HepG2 (cell line): ENCODE measurements around the gene LCA5. TPM values are rescaled to one million over a fixed set of nuclear protein-coding genes. Genes with fewer than 3 reads are reported as not detected.

Experiments
- NR2C2 ChIP-seq: sonication (generic); formaldehyde crosslinking; IDR thresholded peaks from 2 replicates; pipeline ENCODE4 v1.4.0; 2020; ENCODE audit warnings: missing genetic modification reagents, mild to moderate bottlenecking, moderate library complexity, borderline replicate concordance
- POLR2G ChIP-seq: fragments of 200-400 bp; formaldehyde crosslinking; IDR thresholded peaks from 2 replicates; pipeline ENCODE4 v1.6.1; 2018; ENCODE audit warnings: mild to moderate bottlenecking, low read depth, low read length, moderate library complexity
- ZNF431 ChIP-seq: sonication (generic); formaldehyde crosslinking; IDR thresholded peaks from 2 replicates; pipeline ENCODE4 v1.9.0; 2022; ENCODE audit warnings: missing genetic modification reagents, low read depth, mild to moderate bottlenecking, borderline replicate concordance
- polyA plus RNA-seq, 8 experiments: library from polyadenylated mRNA; depleted of rRNA in 3 of 8; stranded (reverse) in 7 of 8; unstranded in 1 of 8; fragments of >200 nt; fragmentation: Illumina TruSeq in 4 of 8; extraction: Trizol in 4 of 8; gene quantifications; 2 replicates each; pipeline versions ENCODE4 v1.2.1 to v1.2.3, GENCODE V29; 2011 to 2016; ENCODE audit warnings: low read depth in 4 of 8, missing spikeins in 1 of 8, mixed read lengths in 1 of 8; ENCODE audit not compliant: insufficient read depth in 1 of 8
- total RNA-seq, 5 experiments: library from RNA; depleted of rRNA; stranded (reverse); fragments of >200 nt; fragmentation: Illumina TruSeq; extraction: Trizol; gene quantifications; 2 replicates each; pipeline ENCODE4 v1.2.3, GENCODE V29; 2016; ENCODE audit warnings: low read depth in 1 of 5
- TF ChIP-seq, protein P1 (sequence below): sonication (generic); formaldehyde crosslinking; IDR thresholded peaks from 2 replicates; pipeline ENCODE4 v1.9.0; 2021; ENCODE audit warnings: mild to moderate bottlenecking, missing genetic modification reagents
- TF ChIP-seq, protein P2 (sequence below): sonication (generic); formaldehyde crosslinking; IDR thresholded peaks from 2 replicates; pipeline ENCODE4 v1.4.0; 2020; ENCODE audit warnings: missing genetic modification reagents
- TF ChIP-seq, protein P3 (sequence below): fragments of 450-650 bp; IDR thresholded peaks from 2 replicates; pipeline ENCODE4 v1.6.1; 2017

LCA5 gene
- total and polyA plus RNA-seq, 2 of the 13 experiments (the other 11 are each of a cell fraction or from before 2014, with no cell fraction given): 0.84 to 4.6 TPM

DNA sequence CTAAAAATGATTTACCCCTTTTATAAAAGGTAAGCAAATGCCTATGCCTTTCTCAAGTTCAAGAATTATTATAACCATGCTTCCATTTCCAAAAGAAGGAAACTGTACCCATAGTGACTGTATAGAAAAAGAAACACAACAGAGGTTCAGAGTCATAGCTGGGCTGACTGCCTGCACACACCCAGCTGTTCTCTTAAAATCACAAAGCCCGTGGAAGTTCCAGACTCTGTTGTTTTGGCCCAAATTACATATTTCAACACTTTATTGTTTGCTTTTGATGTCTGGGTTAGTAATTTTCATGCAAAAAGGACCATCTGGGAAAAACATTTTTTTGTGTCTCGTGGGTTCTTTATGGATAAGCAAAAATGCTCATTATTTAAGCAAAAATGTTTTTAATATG is 99.2 kb downstream of the LCA5 start (continued):
- TF ChIP-seq, protein P1, sequence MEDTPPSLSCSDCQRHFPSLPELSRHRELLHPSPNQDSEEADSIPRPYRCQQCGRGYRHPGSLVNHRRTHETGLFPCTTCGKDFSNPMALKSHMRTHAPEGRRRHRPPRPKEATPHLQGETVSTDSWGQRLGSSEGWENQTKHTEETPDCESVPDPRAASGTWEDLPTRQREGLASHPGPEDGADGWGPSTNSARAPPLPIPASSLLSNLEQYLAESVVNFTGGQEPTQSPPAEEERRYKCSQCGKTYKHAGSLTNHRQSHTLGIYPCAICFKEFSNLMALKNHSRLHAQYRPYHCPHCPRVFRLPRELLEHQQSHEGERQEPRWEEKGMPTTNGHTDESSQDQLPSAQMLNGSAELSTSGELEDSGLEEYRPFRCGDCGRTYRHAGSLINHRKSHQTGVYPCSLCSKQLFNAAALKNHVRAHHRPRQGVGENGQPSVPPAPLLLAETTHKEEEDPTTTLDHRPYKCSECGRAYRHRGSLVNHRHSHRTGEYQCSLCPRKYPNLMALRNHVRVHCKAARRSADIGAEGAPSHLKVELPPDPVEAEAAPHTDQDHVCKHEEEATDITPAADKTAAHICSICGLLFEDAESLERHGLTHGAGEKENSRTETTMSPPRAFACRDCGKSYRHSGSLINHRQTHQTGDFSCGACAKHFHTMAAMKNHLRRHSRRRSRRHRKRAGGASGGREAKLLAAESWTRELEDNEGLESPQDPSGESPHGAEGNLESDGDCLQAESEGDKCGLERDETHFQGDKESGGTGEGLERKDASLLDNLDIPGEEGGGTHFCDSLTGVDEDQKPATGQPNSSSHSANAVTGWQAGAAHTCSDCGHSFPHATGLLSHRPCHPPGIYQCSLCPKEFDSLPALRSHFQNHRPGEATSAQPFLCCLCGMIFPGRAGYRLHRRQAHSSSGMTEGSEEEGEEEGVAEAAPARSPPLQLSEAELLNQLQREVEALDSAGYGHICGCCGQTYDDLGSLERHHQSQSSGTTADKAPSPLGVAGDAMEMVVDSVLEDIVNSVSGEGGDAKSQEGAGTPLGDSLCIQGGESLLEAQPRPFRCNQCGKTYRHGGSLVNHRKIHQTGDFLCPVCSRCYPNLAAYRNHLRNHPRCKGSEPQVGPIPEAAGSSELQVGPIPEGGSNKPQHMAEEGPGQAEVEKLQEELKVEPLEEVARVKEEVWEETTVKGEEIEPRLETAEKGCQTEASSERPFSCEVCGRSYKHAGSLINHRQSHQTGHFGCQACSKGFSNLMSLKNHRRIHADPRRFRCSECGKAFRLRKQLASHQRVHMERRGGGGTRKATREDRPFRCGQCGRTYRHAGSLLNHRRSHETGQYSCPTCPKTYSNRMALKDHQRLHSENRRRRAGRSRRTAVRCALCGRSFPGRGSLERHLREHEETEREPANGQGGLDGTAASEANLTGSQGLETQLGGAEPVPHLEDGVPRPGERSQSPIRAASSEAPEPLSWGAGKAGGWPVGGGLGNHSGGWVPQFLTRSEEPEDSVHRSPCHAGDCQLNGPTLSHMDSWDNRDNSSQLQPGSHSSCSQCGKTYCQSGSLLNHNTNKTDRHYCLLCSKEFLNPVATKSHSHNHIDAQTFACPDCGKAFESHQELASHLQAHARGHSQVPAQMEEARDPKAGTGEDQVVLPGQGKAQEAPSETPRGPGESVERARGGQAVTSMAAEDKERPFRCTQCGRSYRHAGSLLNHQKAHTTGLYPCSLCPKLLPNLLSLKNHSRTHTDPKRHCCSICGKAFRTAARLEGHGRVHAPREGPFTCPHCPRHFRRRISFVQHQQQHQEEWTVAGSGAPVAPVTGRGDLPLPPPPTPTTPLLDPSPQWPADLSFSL (CRISPR knock-in tag): no peak
- TF ChIP-seq POLR2G (no peak), NR2C2 (CRISPR knock-in tag) (no peak), ZNF431 (CRISPR knock-in tag) (no peak)
- TF ChIP-seq, protein P2, sequence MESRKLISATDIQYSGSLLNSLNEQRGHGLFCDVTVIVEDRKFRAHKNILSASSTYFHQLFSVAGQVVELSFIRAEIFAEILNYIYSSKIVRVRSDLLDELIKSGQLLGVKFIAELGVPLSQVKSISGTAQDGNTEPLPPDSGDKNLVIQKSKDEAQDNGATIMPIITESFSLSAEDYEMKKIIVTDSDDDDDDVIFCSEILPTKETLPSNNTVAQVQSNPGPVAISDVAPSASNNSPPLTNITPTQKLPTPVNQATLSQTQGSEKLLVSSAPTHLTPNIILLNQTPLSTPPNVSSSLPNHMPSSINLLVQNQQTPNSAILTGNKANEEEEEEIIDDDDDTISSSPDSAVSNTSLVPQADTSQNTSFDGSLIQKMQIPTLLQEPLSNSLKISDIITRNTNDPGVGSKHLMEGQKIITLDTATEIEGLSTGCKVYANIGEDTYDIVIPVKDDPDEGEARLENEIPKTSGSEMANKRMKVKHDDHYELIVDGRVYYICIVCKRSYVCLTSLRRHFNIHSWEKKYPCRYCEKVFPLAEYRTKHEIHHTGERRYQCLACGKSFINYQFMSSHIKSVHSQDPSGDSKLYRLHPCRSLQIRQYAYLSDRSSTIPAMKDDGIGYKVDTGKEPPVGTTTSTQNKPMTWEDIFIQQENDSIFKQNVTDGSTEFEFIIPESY (CRISPR knock-in tag): no peak
- TF ChIP-seq, protein P3, sequence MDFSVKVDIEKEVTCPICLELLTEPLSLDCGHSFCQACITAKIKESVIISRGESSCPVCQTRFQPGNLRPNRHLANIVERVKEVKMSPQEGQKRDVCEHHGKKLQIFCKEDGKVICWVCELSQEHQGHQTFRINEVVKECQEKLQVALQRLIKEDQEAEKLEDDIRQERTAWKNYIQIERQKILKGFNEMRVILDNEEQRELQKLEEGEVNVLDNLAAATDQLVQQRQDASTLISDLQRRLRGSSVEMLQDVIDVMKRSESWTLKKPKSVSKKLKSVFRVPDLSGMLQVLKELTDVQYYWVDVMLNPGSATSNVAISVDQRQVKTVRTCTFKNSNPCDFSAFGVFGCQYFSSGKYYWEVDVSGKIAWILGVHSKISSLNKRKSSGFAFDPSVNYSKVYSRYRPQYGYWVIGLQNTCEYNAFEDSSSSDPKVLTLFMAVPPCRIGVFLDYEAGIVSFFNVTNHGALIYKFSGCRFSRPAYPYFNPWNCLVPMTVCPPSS: no peak
- TF ChIP-seq, all 625 proteins: peak for 0
